GM12891 (cell line): Measurements from ENCODE around the gene CTRB2.

Experiments used
- PAX5 ChIP-seq: IDR thresholded peaks from 2 replicates; pipeline ENCODE4 v1.6.1; 2011; ENCODE audit warnings: low read length, moderate library complexity, mild to moderate bottlenecking; ENCODE audit not compliant: insufficient read depth, severe bottlenecking
- POLR2A ChIP-seq: IDR thresholded peaks from 2 replicates; pipeline ENCODE4 v1.6.1; 2011; ENCODE audit warnings: low read depth, low read length, control low read depth
- POLR2AphosphoS5 ChIP-seq: IDR thresholded peaks from 2 replicates; pipeline ENCODE4 v1.6.1; 2011; ENCODE audit warnings: low read depth, low read length, control low read depth

DNA sequence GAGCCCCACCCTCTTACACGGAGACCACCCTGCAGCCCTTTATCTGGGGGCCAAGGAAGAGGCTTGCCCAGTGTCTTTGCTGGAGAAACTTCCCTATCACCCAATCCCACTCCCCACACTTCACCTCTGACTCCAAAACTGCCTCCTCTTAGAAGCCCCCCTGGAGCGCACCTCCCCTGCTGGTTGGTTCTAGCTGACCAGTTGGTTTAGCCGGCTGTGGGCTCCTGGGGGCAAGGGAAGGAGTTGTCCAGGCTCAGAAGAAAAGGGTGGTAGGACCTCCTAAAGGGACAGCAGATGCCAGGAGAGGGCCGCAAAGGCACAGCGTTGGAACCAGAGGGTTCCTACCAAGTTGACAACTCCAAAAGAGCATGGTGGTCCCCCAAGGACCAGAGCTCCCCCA is 42.5 kb upstream of the CTRB2 start:
- TF ChIP-seq POLR2A (no peak), PAX5 (no peak), POLR2AphosphoS5 (no peak)
